ENCODE data around the gene E2F1. TPM values are rescaled to one million over a fixed set of nuclear protein-coding genes. Genes with fewer than 3 reads are reported as not detected.
"Not testable (repeated sequence)": the region's sequence is repeated elsewhere in the genome, so short reads cannot be mapped to it uniquely, and the experiment has no call there.

Gene E2F1
- total and polyA plus RNA-seq, 2 donors (not counting 1 experiment from before 2014, with no cell fraction given), result 2.4 to 2.7 TPM

- intact Hi-C loops (cut with micrococcal nuclease), result no loop called here
- Histone ChIP-seq H2AFZ (ENCODE audit: insufficient read depth, low read depth, low read length, poor library complexity, severe bottlenecking) (no peak overlapping the region), H3K9ac (ENCODE audit: low read length) (no peak overlapping the region), H3K27ac (ENCODE audit: low read length in 2 of 2) (no peak overlapping the region), H3K36me3 (replicated peaks in 1 of 2; ENCODE audit: control extremely low read depth in 1 of 2, control insufficient read depth in 1 of 2, extremely low read depth in 1 of 2, insufficient read depth in 2 of 2, low read length in 1 of 2) (peaks cover 0 to 42% of the 10 kb centered on the region in 2 experiments), H3K9me3 (ENCODE audit: control extremely low read depth in 1 of 3, control insufficient read depth in 2 of 3, insufficient read depth in 1 of 3, low read length in 2 of 3) (no peaks in the 10 kb centered on the region), H3K79me2 (ENCODE audit: control insufficient read depth, insufficient read depth, low read length) (no peaks in the 10 kb centered on the region), H3K4me3 (ENCODE audit: control extremely low read depth in 1 of 5, extremely low read depth in 1 of 5, insufficient read depth in 1 of 5, low read depth in 2 of 5, low read length in 4 of 5) (no peak overlapping the region), H3K4me2 (replicated peaks; ENCODE audit: low read depth, low read length, poor library complexity, severe bottlenecking) (no peak overlapping the region), H4K20me1 (ENCODE audit: control insufficient read depth, insufficient read depth, low read length, poor library complexity, severe bottlenecking) (no peaks in the 10 kb centered on the region), H3K4me1 (ENCODE audit: control insufficient read depth in 2 of 2, insufficient read depth in 2 of 2, low read length in 2 of 2) (no peaks in the 10 kb centered on the region), H3K27me3 (replicated peaks in 1 of 4; ENCODE audit: control extremely low read depth in 1 of 4, control insufficient read depth in 3 of 4, insufficient read depth in 4 of 4, low read length in 3 of 4) (no peaks in the 10 kb centered on the region)
- no peaks in the 10 kb centered on the region for H3K9me3 Mint-ChIP-seq (ENCODE audit: insufficient read depth)
- no peaks in the 10 kb centered on the region for H3K27me3 Mint-ChIP-seq
- ChIA-PET POLR2A (no interaction called here), CTCF (interaction anchor here (0.7 kb wide), 1 partner anchor 20 kb away, joined by 3 read pairs; no protein-coding TSS in a partner anchor)
- 100% methylated on average over 1 of the region's 1 CpG for WGBS (ENCODE audit: insufficient coverage)
- H3K4me1 Mint-ChIP-seq, result no peaks in the 10 kb centered on the region
- TF ChIP-seq EZH2 (IDR thresholded peaks at IDR 0.05; ENCODE audit: borderline replicate concordance, insufficient read depth, low read depth, low read length, poor library complexity, severe bottlenecking), result no peak
- TF ChIP-seq, protein P1, sequence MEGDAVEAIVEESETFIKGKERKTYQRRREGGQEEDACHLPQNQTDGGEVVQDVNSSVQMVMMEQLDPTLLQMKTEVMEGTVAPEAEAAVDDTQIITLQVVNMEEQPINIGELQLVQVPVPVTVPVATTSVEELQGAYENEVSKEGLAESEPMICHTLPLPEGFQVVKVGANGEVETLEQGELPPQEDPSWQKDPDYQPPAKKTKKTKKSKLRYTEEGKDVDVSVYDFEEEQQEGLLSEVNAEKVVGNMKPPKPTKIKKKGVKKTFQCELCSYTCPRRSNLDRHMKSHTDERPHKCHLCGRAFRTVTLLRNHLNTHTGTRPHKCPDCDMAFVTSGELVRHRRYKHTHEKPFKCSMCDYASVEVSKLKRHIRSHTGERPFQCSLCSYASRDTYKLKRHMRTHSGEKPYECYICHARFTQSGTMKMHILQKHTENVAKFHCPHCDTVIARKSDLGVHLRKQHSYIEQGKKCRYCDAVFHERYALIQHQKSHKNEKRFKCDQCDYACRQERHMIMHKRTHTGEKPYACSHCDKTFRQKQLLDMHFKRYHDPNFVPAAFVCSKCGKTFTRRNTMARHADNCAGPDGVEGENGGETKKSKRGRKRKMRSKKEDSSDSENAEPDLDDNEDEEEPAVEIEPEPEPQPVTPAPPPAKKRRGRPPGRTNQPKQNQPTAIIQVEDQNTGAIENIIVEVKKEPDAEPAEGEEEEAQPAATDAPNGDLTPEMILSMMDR (IDR thresholded peaks at IDR 0.05), result no peak
- DNase-seq, result no peak
- H3K27ac Mint-ChIP-seq, result no peak overlapping the region
- no peak for ATAC-seq (ENCODE audit: low read depth)
- no peak overlapping the region for H3K4me3 Mint-ChIP-seq
Observed at GRCh38 chr20:33636776-33637175, 49.4 kb downstream of the E2F1 start.

GRCh38 chr20:33635341-33635740 is 50.8 kb downstream of the E2F1 start:
- Mint-ChIP-seq H3K9me3 (ENCODE audit: insufficient read depth) (no peaks in the 10 kb centered on the region), H3K4me3 (no peak overlapping the region), H3K27me3 (no peaks in the 10 kb centered on the region), H3K27ac (no peak overlapping the region), H3K4me1 (no peaks in the 10 kb centered on the region)
- Histone ChIP-seq H3K9me3 (ENCODE audit: control extremely low read depth in 1 of 3, control insufficient read depth in 2 of 3, insufficient read depth in 1 of 3, low read length in 2 of 3) (no peaks in the 10 kb centered on the region), H3K4me3 (ENCODE audit: control extremely low read depth in 1 of 5, extremely low read depth in 1 of 5, insufficient read depth in 1 of 5, low read depth in 2 of 5, low read length in 4 of 5) (no peak overlapping the region), H4K20me1 (ENCODE audit: control insufficient read depth, insufficient read depth, low read length, poor library complexity, severe bottlenecking) (no peaks in the 10 kb centered on the region), H3K9ac (ENCODE audit: low read length) (no peak overlapping the region), H3K27ac (ENCODE audit: low read length in 2 of 2) (no peak overlapping the region), H3K4me1 (ENCODE audit: control insufficient read depth in 2 of 2, insufficient read depth in 2 of 2, low read length in 2 of 2) (no peaks in the 10 kb centered on the region), H3K79me2 (ENCODE audit: control insufficient read depth, insufficient read depth, low read length) (no peaks in the 10 kb centered on the region), H3K27me3 (replicated peaks in 1 of 4; ENCODE audit: control extremely low read depth in 1 of 4, control insufficient read depth in 3 of 4, insufficient read depth in 4 of 4, low read length in 3 of 4) (no peaks in the 10 kb centered on the region), H3K36me3 (replicated peaks in 1 of 2; ENCODE audit: control extremely low read depth in 1 of 2, control insufficient read depth in 1 of 2, extremely low read depth in 1 of 2, insufficient read depth in 2 of 2, low read length in 1 of 2) (peaks cover 0 to 39% of the 10 kb centered on the region in 2 experiments), H2AFZ (ENCODE audit: insufficient read depth, low read depth, low read length, poor library complexity, severe bottlenecking) (no peak overlapping the region), H3K4me2 (replicated peaks; ENCODE audit: low read depth, low read length, poor library complexity, severe bottlenecking) (no peak overlapping the region)
- POLR2A ChIA-PET, result no interaction called here
- no peak for DNase-seq
- no peak for ATAC-seq (ENCODE audit: low read depth)
- CTCF ChIA-PET, result interaction anchor here (0.6 kb wide), 1 partner anchor 119 kb away, joined by 4 read pairs; no protein-coding TSS in a partner anchor
- WGBS (ENCODE audit: insufficient coverage), result 100% methylated on average over 1 of the region's 3 CpGs
- intact Hi-C loops (cut with micrococcal nuclease), result no loop called here
- TF ChIP-seq, protein P1 (IDR thresholded peaks at IDR 0.05), result no peak
- TF ChIP-seq EZH2 (IDR thresholded peaks at IDR 0.05; ENCODE audit: borderline replicate concordance, insufficient read depth, low read depth, low read length, poor library complexity, severe bottlenecking), result no peak

GRCh38 chr20:33631910-33632309 is 54.3 kb downstream of the E2F1 start:
- H3K9me3 Mint-ChIP-seq (ENCODE audit: insufficient read depth); H3K9ac ChIP-seq (ENCODE audit: low read length); H3K27ac Mint-ChIP-seq; H3K27me3 Mint-ChIP-seq; ATAC-seq (ENCODE audit: low read depth); H3K27me3 ChIP-seq (replicated peaks in 1 of 4; ENCODE audit: control extremely low read depth in 1 of 4, control insufficient read depth in 3 of 4, insufficient read depth in 4 of 4, low read length in 3 of 4); H3K27ac ChIP-seq (ENCODE audit: low read length in 2 of 2); H2AFZ ChIP-seq (ENCODE audit: insufficient read depth, low read depth, low read length, poor library complexity, severe bottlenecking); H3K4me3 Mint-ChIP-seq; H3K9me3 ChIP-seq (ENCODE audit: control extremely low read depth in 1 of 3, control insufficient read depth in 2 of 3, insufficient read depth in 1 of 3, low read length in 2 of 3); intact Hi-C loops (cut with micrococcal nuclease); H3K4me1 Mint-ChIP-seq; H3K79me2 ChIP-seq (ENCODE audit: control insufficient read depth, insufficient read depth, low read length); H3K4me3 ChIP-seq (ENCODE audit: control extremely low read depth in 1 of 5, extremely low read depth in 1 of 5, insufficient read depth in 1 of 5, low read depth in 2 of 5, low read length in 4 of 5); H3K4me1 ChIP-seq (ENCODE audit: control insufficient read depth in 2 of 2, insufficient read depth in 2 of 2, low read length in 2 of 2); H4K20me1 ChIP-seq (ENCODE audit: control insufficient read depth, insufficient read depth, low read length, poor library complexity, severe bottlenecking); H3K4me2 ChIP-seq (replicated peaks; ENCODE audit: low read depth, low read length, poor library complexity, severe bottlenecking); DNase-seq: not testable (repeated sequence)
- H3K36me3 ChIP-seq (replicated peaks in 1 of 2; ENCODE audit: control extremely low read depth in 1 of 2, control insufficient read depth in 1 of 2, extremely low read depth in 1 of 2, insufficient read depth in 2 of 2, low read length in 1 of 2), result peaks cover 0 to 33% of the 10 kb centered on the region in 2 experiments
- ChIA-PET POLR2A (interaction anchor here (0.7 kb wide), 1 partner anchor 55 kb away, joined by 6 read pairs; no protein-coding TSS in a partner anchor), CTCF (interaction anchor here (0.6 kb wide), 1 partner anchor 9 kb away, joined by 4 read pairs; no protein-coding TSS in a partner anchor)
- 100% methylated on average over 1 of the region's 4 CpGs for WGBS (ENCODE audit: insufficient coverage)

All from B cell (primary cell).